SIG-M5 (cell line): ENCODE measurements around the gene CNTROB.

Experiments used
- DNase-seq: peaks from one replicate; lab custom pipeline; 2025; lab: John Stamatoyannopoulos, UW

The CNTROB gene

GRCh38 chr17:7931709-7932482, at the start of gene CNTROB, which contains the start of gene TRAPPC1:
Gene CNTROB, plus strand, starts transcription at chr17:7932206. Its CDS starts 874 bp downstream, at chr17:7933080.
Gene TRAPPC1, minus strand, starts transcription at chr17:7931946. Its CDS starts 117 bp downstream, at chr17:7931829.
- peak; percentile 83 for DNase-seq

GRCh38 chr17:7882629-7883028, 49.4 kb upstream of the CNTROB start:
- no peak for DNase-seq

- DNase-seq = no peak
Measured at GRCh38 chr17:7883781-7884386, 48.1 kb upstream of the CNTROB start.

GRCh38 chr17:7884581-7885366, 47.2 kb upstream of the CNTROB start:
- no peak for DNase-seq

- DNase-seq = no peak
Measured at GRCh38 chr17:7885367-7886226, 46.4 kb upstream of the CNTROB start.

GRCh38 chr17:7886227-7887037, 45.6 kb upstream of the CNTROB start:
- DNase-seq = no peak

GRCh38 chr17:7887038-7887481, 44.9 kb upstream of the CNTROB start:
- DNase-seq = no peak

GRCh38 chr17:7887482-7888183, 44.4 kb upstream of the CNTROB start:
- DNase-seq = peak; percentile 46

- DNase-seq = no peak
Measured at GRCh38 chr17:7888184-7888920, 43.7 kb upstream of the CNTROB start, which contains the start of gene CHD3. Gene CHD3, plus strand, starts transcription at chr17:7888789. Its CDS starts 212 bp downstream, at chr17:7889001.

GRCh38 chr17:7889166-7889955, 42.6 kb upstream of the CNTROB start:
- DNase-seq = no peak

GRCh38 chr17:7893187-7893880, 38.7 kb upstream of the CNTROB start:
- DNase-seq = no peak

GRCh38 chr17:7894226-7894625, 37.8 kb upstream of the CNTROB start:
- no peak for DNase-seq

- no peak for DNase-seq
Measured at GRCh38 chr17:7894866-7895265, 37.1 kb upstream of the CNTROB start.

- DNase-seq = no peak
Measured at GRCh38 chr17:7897090-7897489, 34.9 kb upstream of the CNTROB start.

- no peak for DNase-seq
Measured at GRCh38 chr17:7897773-7898172, 34.2 kb upstream of the CNTROB start.

GRCh38 chr17:7903154-7904103, 28.6 kb upstream of the CNTROB start:
- no peak for DNase-seq

- DNase-seq = no peak
Measured at GRCh38 chr17:7909089-7909488, 22.9 kb upstream of the CNTROB start.
